ENCODE measurements around the gene RENBP.

The RENBP gene

DNA sequence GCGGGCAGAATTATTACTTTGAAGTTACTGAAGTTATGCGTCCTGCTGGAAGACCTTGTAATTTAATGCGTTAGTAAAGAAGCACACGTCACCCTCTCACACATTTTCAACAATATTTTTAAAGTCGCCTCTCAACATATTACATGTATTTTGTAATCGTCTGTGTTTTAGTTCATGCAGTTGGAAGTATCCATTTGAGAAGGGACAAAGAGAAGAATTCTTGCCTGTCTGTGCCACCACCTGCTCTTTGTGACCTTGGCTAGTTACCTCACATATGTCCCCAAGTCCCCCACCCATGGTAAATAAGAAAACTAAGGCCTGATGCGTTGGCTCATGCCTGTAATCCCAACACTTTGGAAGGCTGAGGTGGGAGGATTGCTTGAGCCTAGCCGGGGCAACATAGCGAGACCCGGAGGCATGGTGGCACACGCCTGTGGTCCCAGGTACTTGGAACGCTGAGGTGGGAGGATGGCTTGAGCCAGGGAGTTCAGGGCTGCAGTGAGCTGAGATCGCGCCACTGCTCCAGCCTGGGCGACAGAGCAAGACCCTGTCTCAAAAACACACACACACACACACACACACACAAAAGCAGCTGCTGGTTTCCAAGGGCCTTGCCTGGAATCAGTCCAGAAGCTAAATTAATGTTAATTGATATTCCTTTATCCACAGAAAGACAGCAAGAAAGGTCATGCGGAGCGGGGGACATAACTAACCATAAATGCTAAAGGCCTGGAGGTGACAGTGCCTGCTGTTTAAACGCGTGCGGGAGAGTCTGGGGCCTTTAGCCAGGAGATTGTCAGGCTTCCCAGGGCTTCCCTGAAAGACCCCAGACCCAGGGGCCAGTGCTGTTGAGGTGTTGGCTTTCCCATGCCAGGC, 28.9 kb upstream of the RENBP start:
- Histone ChIP-seq H3K4me2 (ENCODE audit: low read length) (peak overlapping the region; percentile 75), H3K79me2 (peaks cover 7% of the 10 kb centered on the region), H3K27me3 (ENCODE audit: control insufficient read depth, insufficient read depth, low read length) (no peaks in the 10 kb centered on the region), H3K4me3 (ENCODE audit: low read depth, low read length) (peak overlapping the region; percentile 66), H3K9ac (no peak overlapping the region), H3K27ac (peak overlapping the region; percentile 67), H3K36me3 (ENCODE audit: control insufficient read depth, insufficient read depth, low read length) (no peaks in the 10 kb centered on the region), H2AFZ (peak overlapping the region; percentile 46), H3K9me3 (ENCODE audit: control insufficient read depth, low read length) (no peaks in the 10 kb centered on the region), H3K4me1 (peaks cover 6% of the 10 kb centered on the region)
- TF ChIP-seq, protein P1, sequence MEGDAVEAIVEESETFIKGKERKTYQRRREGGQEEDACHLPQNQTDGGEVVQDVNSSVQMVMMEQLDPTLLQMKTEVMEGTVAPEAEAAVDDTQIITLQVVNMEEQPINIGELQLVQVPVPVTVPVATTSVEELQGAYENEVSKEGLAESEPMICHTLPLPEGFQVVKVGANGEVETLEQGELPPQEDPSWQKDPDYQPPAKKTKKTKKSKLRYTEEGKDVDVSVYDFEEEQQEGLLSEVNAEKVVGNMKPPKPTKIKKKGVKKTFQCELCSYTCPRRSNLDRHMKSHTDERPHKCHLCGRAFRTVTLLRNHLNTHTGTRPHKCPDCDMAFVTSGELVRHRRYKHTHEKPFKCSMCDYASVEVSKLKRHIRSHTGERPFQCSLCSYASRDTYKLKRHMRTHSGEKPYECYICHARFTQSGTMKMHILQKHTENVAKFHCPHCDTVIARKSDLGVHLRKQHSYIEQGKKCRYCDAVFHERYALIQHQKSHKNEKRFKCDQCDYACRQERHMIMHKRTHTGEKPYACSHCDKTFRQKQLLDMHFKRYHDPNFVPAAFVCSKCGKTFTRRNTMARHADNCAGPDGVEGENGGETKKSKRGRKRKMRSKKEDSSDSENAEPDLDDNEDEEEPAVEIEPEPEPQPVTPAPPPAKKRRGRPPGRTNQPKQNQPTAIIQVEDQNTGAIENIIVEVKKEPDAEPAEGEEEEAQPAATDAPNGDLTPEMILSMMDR (IDR thresholded peaks at IDR 0.05) = no peak

DNA sequence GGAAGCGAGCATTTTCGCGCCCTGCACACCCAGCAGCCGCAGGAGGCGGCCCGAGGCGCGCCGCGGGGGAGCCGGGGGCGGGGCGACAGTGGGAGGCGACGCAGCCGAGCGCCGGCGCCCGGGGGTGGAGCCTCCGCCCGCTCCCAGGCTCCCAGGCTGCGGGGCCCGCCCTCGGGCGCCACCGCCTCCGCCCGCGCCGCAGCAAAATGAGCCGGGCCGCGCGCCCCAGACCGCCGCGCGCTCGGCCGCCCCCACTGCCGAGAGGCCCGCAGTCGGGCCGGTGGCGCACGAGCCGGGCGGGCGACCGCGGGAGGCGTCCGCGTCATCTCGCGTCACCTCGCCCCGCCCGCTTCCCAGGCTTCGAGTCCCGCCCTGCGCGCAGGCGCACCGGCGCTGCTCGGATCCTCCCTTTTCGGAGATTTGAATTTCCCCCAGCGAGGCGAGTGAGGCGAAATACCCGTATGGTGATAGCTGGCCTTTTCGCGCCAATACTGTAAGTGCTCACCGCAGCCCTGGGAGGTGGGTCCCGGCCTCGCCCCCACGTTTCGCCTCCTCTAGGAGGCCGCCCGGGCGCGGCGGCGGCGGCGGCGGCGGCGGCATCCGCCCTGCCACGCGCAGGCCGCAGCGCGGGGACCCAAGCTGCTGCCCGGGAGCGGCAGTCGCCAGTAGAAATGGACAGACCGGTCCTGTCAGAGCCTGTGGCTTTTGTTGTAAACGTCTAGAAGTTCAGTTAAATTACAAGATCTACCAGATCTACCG, 28.1 kb upstream of the RENBP start, which contains the start of gene TMEM187:
TSS of gene TMEM187 (plus strand) at position 387 of the 759 bp plus-strand sequence. CDS start 9,309 bp downstream, outside the sequence.
- peaks cover 9% of the 10 kb centered on the region for H3K79me2 ChIP-seq
- peak within 1 kb of the TSS; percentile 97 for H3K9ac ChIP-seq
- H3K4me2 ChIP-seq (ENCODE audit: low read length) = peak within 1 kb of the TSS; percentile 82
- H3K36me3 ChIP-seq (ENCODE audit: control insufficient read depth, insufficient read depth, low read length) = no peaks in the 10 kb centered on the region
- H3K4me1 ChIP-seq = peaks cover 13% of the 10 kb centered on the region
- H3K27ac ChIP-seq = peak within 1 kb of the TSS; percentile 100
- TF ChIP-seq, protein P1 (IDR thresholded peaks at IDR 0.05) = no peak
- H3K9me3 ChIP-seq (ENCODE audit: control insufficient read depth, low read length) = no peaks in the 10 kb centered on the region
- peak within 1 kb of the TSS; percentile 93 for H3K4me3 ChIP-seq (ENCODE audit: low read depth, low read length)
- peak within 1 kb of the TSS; percentile 93 for H2AFZ ChIP-seq
- H3K27me3 ChIP-seq (ENCODE audit: control insufficient read depth, insufficient read depth, low read length) = no peaks in the 10 kb centered on the region

DNA sequence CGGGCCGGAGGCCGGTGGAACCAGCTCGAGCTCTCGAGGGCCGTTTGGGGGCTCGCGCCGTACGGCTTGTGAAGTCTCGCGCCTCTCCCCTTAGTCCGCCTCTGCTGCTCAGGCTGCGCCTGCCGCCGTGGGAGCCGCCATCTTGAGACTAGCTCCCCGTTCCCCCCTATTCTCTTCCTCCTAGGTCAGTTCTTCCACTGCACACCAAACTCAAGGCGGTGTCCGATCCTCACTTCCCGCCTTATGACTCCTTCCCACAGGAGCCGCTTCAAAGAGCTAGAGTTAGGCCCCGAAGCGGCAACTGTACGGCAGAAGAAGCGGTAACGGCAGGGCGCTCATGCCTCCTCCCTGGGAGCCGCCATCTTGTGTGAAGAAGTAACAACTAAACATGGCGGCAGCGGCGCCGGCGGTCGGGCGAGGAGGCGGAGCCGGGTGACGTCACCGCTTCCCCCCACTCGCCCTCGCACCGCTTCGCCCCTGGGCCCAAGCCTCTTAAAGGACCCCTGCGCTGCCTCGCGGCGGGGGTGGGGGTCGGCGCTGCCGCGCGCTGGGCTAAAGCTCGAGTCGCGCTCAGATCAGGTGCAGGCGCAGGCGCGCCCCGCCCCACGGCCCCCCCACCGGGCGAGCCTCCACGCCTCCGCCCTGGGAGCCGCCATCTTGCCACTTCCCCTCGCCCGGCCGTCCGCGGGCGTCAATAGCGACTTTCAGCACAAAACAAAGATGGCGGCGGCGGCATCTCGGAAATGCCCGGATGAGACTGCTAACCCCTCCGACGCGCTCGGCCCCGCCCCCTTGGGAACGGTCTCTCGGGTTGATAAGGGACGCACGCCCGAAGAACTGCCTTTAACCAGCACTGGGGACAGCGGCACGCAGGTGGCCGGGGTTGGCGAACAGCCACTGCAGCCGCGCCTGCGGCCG, 27.3 kb upstream of the RENBP start, which contains the start of gene HCFC1:
TSS of gene HCFC1 (minus strand) at position 369 of the 918 bp plus-strand sequence. CDS start 978 bp downstream, outside the sequence.
- H3K27me3 ChIP-seq (ENCODE audit: control insufficient read depth, insufficient read depth, low read length) = no peaks in the 10 kb centered on the region
- peak within 1 kb of the TSS; percentile 93 for H2AFZ ChIP-seq
- peak within 1 kb of the TSS; percentile 100 for H3K27ac ChIP-seq
- H3K4me3 ChIP-seq (ENCODE audit: low read depth, low read length) = peak within 1 kb of the TSS; percentile 93
- H3K4me2 ChIP-seq (ENCODE audit: low read length) = peak within 1 kb of the TSS; percentile 82
- H3K36me3 ChIP-seq (ENCODE audit: control insufficient read depth, insufficient read depth, low read length) = no peaks in the 10 kb centered on the region
- peaks cover 15% of the 10 kb centered on the region for H3K79me2 ChIP-seq
- H3K9me3 ChIP-seq (ENCODE audit: control insufficient read depth, low read length) = no peaks in the 10 kb centered on the region
- peak within 1 kb of the TSS; percentile 97 for H3K9ac ChIP-seq
- H3K4me1 ChIP-seq = peaks cover 22% of the 10 kb centered on the region
- TF ChIP-seq, protein P1 (IDR thresholded peaks at IDR 0.05) = no peak

DNA sequence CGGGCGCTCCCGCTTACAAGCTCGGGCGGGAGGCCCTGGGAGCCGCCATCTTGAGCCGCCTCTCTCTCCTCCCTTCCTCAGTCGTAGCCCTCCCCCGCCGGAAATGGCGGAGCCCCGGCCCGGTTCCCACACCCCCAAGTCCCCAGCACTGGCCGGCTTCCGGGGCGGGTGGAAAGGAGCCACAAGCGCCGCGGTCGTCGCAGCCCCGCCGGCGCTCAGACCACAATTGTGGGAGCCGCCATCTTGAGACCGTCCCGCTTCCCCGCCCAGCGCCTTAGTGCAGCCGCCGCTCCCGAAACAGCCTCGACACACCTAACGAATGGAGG, 26.6 kb upstream of the RENBP start:
- Histone ChIP-seq H3K79me2 (peaks cover 15% of the 10 kb centered on the region), H3K36me3 (ENCODE audit: control insufficient read depth, insufficient read depth, low read length) (no peaks in the 10 kb centered on the region), H3K4me3 (ENCODE audit: low read depth, low read length) (peak overlapping the region; percentile 93), H2AFZ (peak overlapping the region; percentile 93), H3K9ac (peak overlapping the region; percentile 97), H3K4me1 (peaks cover 26% of the 10 kb centered on the region), H3K9me3 (ENCODE audit: control insufficient read depth, low read length) (no peaks in the 10 kb centered on the region), H3K27ac (peak overlapping the region; percentile 100), H3K27me3 (ENCODE audit: control insufficient read depth, insufficient read depth, low read length) (no peaks in the 10 kb centered on the region), H3K4me2 (ENCODE audit: low read length) (peak overlapping the region; percentile 82)
- TF ChIP-seq, protein P1 (IDR thresholded peaks at IDR 0.05) = no peak
